HepG2 (cell line): ENCODE measurements around the gene ATG4B. TPM values are rescaled to one million over a fixed set of nuclear protein-coding genes. Genes with fewer than 3 reads are reported as not detected.

ENCODE experiments used
- ATAC-seq: fragments of 200-7000 bp; cut with Tn5 transposase; 3 replicates; pipeline ENCODE4 v1.9.1; 2020; ENCODE audit warnings: mild to moderate bottlenecking, moderate library complexity
- BruUV-seq: library from RNA; stranded (reverse); fragments of 400-500 nt; replicated peaks from 2 replicates; lab custom pipeline; 2021; lab: Mats Ljungman, UMichigan
- CTCF ChIA-PET: fragments of 300-600 bp; formaldehyde crosslinking; extraction: SDS; loops from one replicate; lab custom pipeline; 2021; ENCODE audit warnings: low total read pairs, inconsistent platforms, low intra/inter-chr PET ratio; lab: Yijun Ruan, JAX
- POLR2A ChIA-PET: fragments of 350-600 bp; sonication (Branson Sonifier 250); formaldehyde crosslinking; loops from one replicate; lab custom pipeline; 2020; ENCODE audit warnings: antibody characterized with exemption, inconsistent platforms; lab: Yijun Ruan, JAX
- DNase-seq: peaks from one replicate; pipeline ENCODE4 v3.0.0-alpha.2; 2015; ENCODE audit warnings: low spot score
- FAIRE-seq: peaks from 3 replicates; lab custom pipeline; 2011; peaks lifted over from hg19 to GRCh38; lab: Jason Lieb, UNC
- H2AFZ ChIP-seq: one replicate; pipeline ENCODE4 v1.6.1; 2011; ENCODE audit warnings: low read length, inconsistent platforms
- H3K27ac ChIP-seq: fragments of 300-600 bp; 3 replicates; pipeline ENCODE4 v1.8.0; 2011; ENCODE audit warnings: mixed run types, mild to moderate bottlenecking, mixed read lengths, low read length, inconsistent platforms; ENCODE audit not compliant: insufficient read depth; ENCODE audit errors: extremely low read length
- H3K27me3 ChIP-seq, 2 experiments: fragments of 200-600 bp in 1 of 2; 2 replicates in 1 of 2; 3 replicates in 1 of 2; pipeline versions ENCODE4 v1.6.0 to v1.8.0; 2011; ENCODE audit warnings: low read length in 2 of 2, mild to moderate bottlenecking in 2 of 2, moderate library complexity in 2 of 2, inconsistent platforms in 1 of 2; ENCODE audit not compliant: insufficient read depth in 2 of 2, control insufficient read depth in 1 of 2
- H3K36me3 ChIP-seq, 2 experiments: fragments of 200-600 bp in 1 of 2; replicated peaks in 1 of 2; 2 replicates in 1 of 2; 3 replicates in 1 of 2; pipeline versions ENCODE4 v1.5.1 to v1.8.0; 2011; ENCODE audit warnings: low read length in 2 of 2, inconsistent platforms in 1 of 2; ENCODE audit not compliant: insufficient read depth in 2 of 2, control insufficient read depth in 1 of 2
- H3K4me1 ChIP-seq: 2 replicates; pipeline ENCODE4 v1.5.1; 2012; ENCODE audit warnings: low read length, inconsistent platforms; ENCODE audit not compliant: insufficient read depth
- H3K4me2 ChIP-seq: 2 replicates; pipeline ENCODE4 v1.6.0; 2011; ENCODE audit warnings: low read depth, low read length, inconsistent platforms
- H3K4me3 ChIP-seq, 3 experiments: fragments of 200-600 bp in 1 of 3; sonication (generic), shearing (Covaris generic) in 1 of 3; replicated peaks in 1 of 3; 2 replicates each; pipeline ENCODE4 v1.5.1; 2011 to 2016; ENCODE audit warnings: low read length in 3 of 3, inconsistent platforms in 2 of 3, low read depth in 2 of 3, mild to moderate bottlenecking in 2 of 3, control low read depth in 1 of 3, mixed read lengths in 1 of 3; ENCODE audit not compliant: insufficient read depth in 1 of 3
- H3K79me2 ChIP-seq: one replicate; pipeline ENCODE4 v1.6.1; 2011; ENCODE audit warnings: low read length, inconsistent platforms; ENCODE audit not compliant: insufficient read depth
- H3K9ac ChIP-seq: 2 replicates; pipeline ENCODE4 v1.6.0; 2011; ENCODE audit warnings: mild to moderate bottlenecking, low read depth, low read length, inconsistent platforms; ENCODE audit not compliant: insufficient read depth
- H3K9me3 ChIP-seq: 2 replicates; pipeline ENCODE4 v1.5.1; 2012; ENCODE audit warnings: mild to moderate bottlenecking, low read length
- H4K20me1 ChIP-seq: 2 replicates; pipeline ENCODE4 v1.6.0; 2011; ENCODE audit warnings: inconsistent platforms, mild to moderate bottlenecking, low read length, moderate library complexity; ENCODE audit not compliant: insufficient read depth
- ARNT ChIP-seq: fragments of 450-650 bp; IDR thresholded peaks from 2 replicates; pipeline ENCODE4 v1.6.1; 2017
- ASH2L ChIP-seq: fragments of 300-600, 200-600 bp; sonication (generic); IDR thresholded peaks from 2 replicates; pipeline ENCODE4 v1.7.0; 2017; ENCODE audit warnings: low read depth, mild to moderate bottlenecking, moderate library complexity, mixed read lengths, low read length; ENCODE audit not compliant: insufficient read length
- HOXA7 ChIP-seq: sonication (generic); formaldehyde crosslinking; IDR thresholded peaks from 2 replicates; pipeline ENCODE4 v1.8.1; 2022; ENCODE audit warnings: mild to moderate bottlenecking, missing genetic modification reagents, moderate library complexity
- STAT6 ChIP-seq: sonication (generic); formaldehyde crosslinking; IDR thresholded peaks from 2 replicates; pipeline ENCODE4 v1.4.0; 2020; ENCODE audit warnings: missing genetic modification reagents, mild to moderate bottlenecking, borderline replicate concordance
- ZNF407 ChIP-seq: sonication (generic); formaldehyde crosslinking; IDR thresholded peaks from one replicate; pipeline ENCODE4 v1.5.1; 2020; ENCODE audit warnings: mild to moderate bottlenecking, missing genetic modification reagents; ENCODE audit errors: not compliant biosample characterization
- ZNF773 ChIP-seq: sonication (generic); formaldehyde crosslinking; IDR thresholded peaks from 2 replicates; pipeline ENCODE4 v1.4.0; 2020; ENCODE audit warnings: missing genetic modification reagents, borderline replicate concordance
- WGBS: methylation state at CpG from one replicate; pipeline ENCODE4 v1.1.6; 2017; ENCODE audit warnings: low lambda C conversion rate; 5-methylcytosine and 5-hydroxymethylcytosine counted together
- in situ Hi-C: cut with HindIII; loops from 2 replicates; pipeline ENCODE4 v1.10.0; 2017; ENCODE audit warnings: low pct_unique_long_range_greater_than_20kb; ENCODE audit not compliant: extremely low pct_ligation_motif_present
- intact Hi-C: fragments of 100-400 bp; cut with micrococcal nuclease; formaldehyde crosslinking; loops from one replicate; pipeline ENCODE4 v1.10.0; 2022; ENCODE audit not compliant: unreplicated experiment
- polyA plus RNA-seq, 8 experiments: library from polyadenylated mRNA; depleted of rRNA in 3 of 8; stranded (reverse) in 7 of 8; unstranded in 1 of 8; fragments of >200 nt; fragmentation: Illumina TruSeq in 4 of 8; extraction: Trizol in 4 of 8; gene quantifications; 2 replicates each; pipeline versions ENCODE4 v1.2.1 to v1.2.3, GENCODE V29; 2011 to 2016; ENCODE audit warnings: low read depth in 4 of 8, missing spikeins in 1 of 8, mixed read lengths in 1 of 8; ENCODE audit not compliant: insufficient read depth in 1 of 8
- total RNA-seq, 5 experiments: library from RNA; depleted of rRNA; stranded (reverse); fragments of >200 nt; fragmentation: Illumina TruSeq; extraction: Trizol; gene quantifications; 2 replicates each; pipeline ENCODE4 v1.2.3, GENCODE V29; 2016; ENCODE audit warnings: low read depth in 1 of 5

Gene ATG4B
- total and polyA plus RNA-seq, 2 of the 13 experiments (the other 11 are each of a cell fraction or from before 2014, with no cell fraction given), result 95.5 to 239 TPM

GRCh38 chr2:241619597-241620418, 17.7 kb upstream of the ATG4B start:
- H3K4me1 ChIP-seq, result peaks cover 6% of the 10 kb centered on the region; the same call in 1 of the 2 replicates
- H3K36me3 ChIP-seq, result peaks cover 16 to 53% of the 10 kb centered on the region in 2 experiments
- H3K4me3 ChIP-seq, result no peak overlapping the region
- H3K4me2 ChIP-seq, result no peak overlapping the region
- DNase-seq (no peak), ATAC-seq (no peak), FAIRE-seq (no peak)
- H3K9me3 ChIP-seq, result no peaks in the 10 kb centered on the region
- H2AFZ ChIP-seq, result no peak overlapping the region
- ChIA-PET CTCF (no interaction called here), POLR2A (no interaction called here)
- intact Hi-C loops (no loop called here), in situ Hi-C loops (no loop called here)
- H3K79me2 ChIP-seq, result peaks cover 84% of the 10 kb centered on the region
- WGBS, result 93% methylated on average over 20 of the region's 20 CpGs
- no TSS peak for BruUV-seq
- no peak overlapping the region for H3K27ac ChIP-seq
- 0 out of 2 replicates have a peak, but pooled peaks cover 5% of the 10 kb centered on the region for H4K20me1 ChIP-seq
- TF ChIP-seq ASH2L, result peak; percentile 98
- no peak for TF ChIP-seq HOXA7 (CRISPR knock-in tag)
- TF ChIP-seq ARNT, result no peak
- TF ChIP-seq ZNF407 (CRISPR knock-in tag), result no peak
- no peak for TF ChIP-seq ZNF773
- TF ChIP-seq STAT6 (CRISPR knock-in tag), result no peak
- H3K27me3 ChIP-seq, result no peaks in the 10 kb centered on the region; a peak in 1 of 5 replicates
- no peak overlapping the region for H3K9ac ChIP-seq
